ENCODE measurements around the gene COL3A1.

The COL3A1 gene

GRCh38 chr2:188974164-188974563, at the start of gene COL3A1:
COL3A1 (plus strand) TSS chr2:188974373; CDS start chr2:188974490, 117 bp downstream.
- no peak for DNase-seq

GRCh38 chr2:188928643-188929042, 45.5 kb upstream of the COL3A1 start:
- DNase-seq, result no peak

- no peak for DNase-seq
Measured at GRCh38 chr2:188931361-188931760, 42.8 kb upstream of the COL3A1 start.

- no peak for DNase-seq
Measured at GRCh38 chr2:188937228-188938220, 36.6 kb upstream of the COL3A1 start.

- DNase-seq, result no peak
Measured at GRCh38 chr2:188940171-188940570, 34.0 kb upstream of the COL3A1 start.

GRCh38 chr2:188944442-188944841, 29.7 kb upstream of the COL3A1 start:
- DNase-seq, result no peak

- DNase-seq, result no peak
Measured at GRCh38 chr2:188949046-188949818, 24.9 kb upstream of the COL3A1 start.

GRCh38 chr2:188952901-188953300, 21.3 kb upstream of the COL3A1 start:
- DNase-seq, result no peak

GRCh38 chr2:188956290-188956689, 17.9 kb upstream of the COL3A1 start:
- DNase-seq, result no peak

GRCh38 chr2:188956961-188957360, 17.2 kb upstream of the COL3A1 start:
- no peak for DNase-seq

GRCh38 chr2:188957646-188958045, 16.5 kb upstream of the COL3A1 start:
- DNase-seq, result no peak

GRCh38 chr2:188963741-188964140, 10.4 kb upstream of the COL3A1 start:
- DNase-seq, result no peak

GRCh38 chr2:188964976-188965546, 9.1 kb upstream of the COL3A1 start:
- DNase-seq, result no peak

- DNase-seq, result no peak
Measured at GRCh38 chr2:188965563-188965962, 8.6 kb upstream of the COL3A1 start.

GRCh38 chr2:188966079-188966571, 8.0 kb upstream of the COL3A1 start:
- no peak for DNase-seq

- no peak for DNase-seq
Measured at GRCh38 chr2:188966728-188967440, 7.3 kb upstream of the COL3A1 start.

GRCh38 chr2:188969236-188969635, 4.9 kb upstream of the COL3A1 start:
- DNase-seq, result no peak

GRCh38 chr2:188969651-188970050, 4.5 kb upstream of the COL3A1 start:
- no peak for DNase-seq

GRCh38 chr2:188970211-188970610, 4.0 kb upstream of the COL3A1 start:
- no peak for DNase-seq

- no peak for DNase-seq
Measured at GRCh38 chr2:188971432-188971861, 2.7 kb upstream of the COL3A1 start.

GRCh38 chr2:188973641-188974040, 532 bp upstream of the COL3A1 start:
- no peak for DNase-seq

GRCh38 chr2:188975497-188976102, 1.4 kb downstream of the COL3A1 start:
- DNase-seq, result no peak
